Coronary artery (tissue), 2 donors: ENCODE results near the gene RPS3.

Experiments
- DNase-seq: peaks from one replicate; pipeline ENCODE4 v3.0.0-alpha.2; 2017; ENCODE audit warnings: low spot score
- H3K27ac ChIP-seq, 2 donors: fragments of 200-600 bp; sonication (generic); one replicate each; pipeline ENCODE4 v1.5.1; 2016 to 2019
- H3K4me3 ChIP-seq: fragments of 200-600 bp; sonication (generic); 2 replicates; pipeline ENCODE4 v1.5.1; 2016; ENCODE audit warnings: mild to moderate bottlenecking, moderate library complexity
- TF ChIP-seq, protein P1 (sequence below): fragments of 200-600 bp; sonication (generic); IDR thresholded peaks from one replicate; pipeline ENCODE4 v1.5.1; 2019; ENCODE audit warnings: antibody characterized with exemption

The RPS3 gene

DNA sequence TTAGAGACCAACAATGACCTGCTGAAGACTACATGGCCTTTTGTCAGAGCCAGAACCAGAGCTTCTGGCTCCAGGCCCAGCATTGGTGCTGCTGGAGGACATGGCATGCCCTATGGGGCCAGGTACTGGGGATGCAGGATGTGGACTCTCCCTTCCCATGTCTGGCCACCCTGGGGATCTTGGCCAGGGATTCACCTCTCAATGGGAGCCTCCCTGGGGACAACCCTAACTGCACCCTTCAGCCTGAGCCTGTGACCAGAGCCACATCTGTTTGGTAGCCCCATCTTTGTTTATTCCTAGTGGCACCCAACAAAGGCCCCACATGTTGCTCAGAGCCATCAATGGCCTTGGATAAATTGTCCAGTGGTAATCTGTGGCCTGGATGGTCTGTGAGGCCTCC, 27.9 kb downstream of the RPS3 start:
- DNase-seq, result no peak
- Histone ChIP-seq H3K27ac (no peak overlapping the region), H3K4me3 (no peak overlapping the region)
- TF ChIP-seq, protein P1, sequence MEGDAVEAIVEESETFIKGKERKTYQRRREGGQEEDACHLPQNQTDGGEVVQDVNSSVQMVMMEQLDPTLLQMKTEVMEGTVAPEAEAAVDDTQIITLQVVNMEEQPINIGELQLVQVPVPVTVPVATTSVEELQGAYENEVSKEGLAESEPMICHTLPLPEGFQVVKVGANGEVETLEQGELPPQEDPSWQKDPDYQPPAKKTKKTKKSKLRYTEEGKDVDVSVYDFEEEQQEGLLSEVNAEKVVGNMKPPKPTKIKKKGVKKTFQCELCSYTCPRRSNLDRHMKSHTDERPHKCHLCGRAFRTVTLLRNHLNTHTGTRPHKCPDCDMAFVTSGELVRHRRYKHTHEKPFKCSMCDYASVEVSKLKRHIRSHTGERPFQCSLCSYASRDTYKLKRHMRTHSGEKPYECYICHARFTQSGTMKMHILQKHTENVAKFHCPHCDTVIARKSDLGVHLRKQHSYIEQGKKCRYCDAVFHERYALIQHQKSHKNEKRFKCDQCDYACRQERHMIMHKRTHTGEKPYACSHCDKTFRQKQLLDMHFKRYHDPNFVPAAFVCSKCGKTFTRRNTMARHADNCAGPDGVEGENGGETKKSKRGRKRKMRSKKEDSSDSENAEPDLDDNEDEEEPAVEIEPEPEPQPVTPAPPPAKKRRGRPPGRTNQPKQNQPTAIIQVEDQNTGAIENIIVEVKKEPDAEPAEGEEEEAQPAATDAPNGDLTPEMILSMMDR, result no peak

DNA sequence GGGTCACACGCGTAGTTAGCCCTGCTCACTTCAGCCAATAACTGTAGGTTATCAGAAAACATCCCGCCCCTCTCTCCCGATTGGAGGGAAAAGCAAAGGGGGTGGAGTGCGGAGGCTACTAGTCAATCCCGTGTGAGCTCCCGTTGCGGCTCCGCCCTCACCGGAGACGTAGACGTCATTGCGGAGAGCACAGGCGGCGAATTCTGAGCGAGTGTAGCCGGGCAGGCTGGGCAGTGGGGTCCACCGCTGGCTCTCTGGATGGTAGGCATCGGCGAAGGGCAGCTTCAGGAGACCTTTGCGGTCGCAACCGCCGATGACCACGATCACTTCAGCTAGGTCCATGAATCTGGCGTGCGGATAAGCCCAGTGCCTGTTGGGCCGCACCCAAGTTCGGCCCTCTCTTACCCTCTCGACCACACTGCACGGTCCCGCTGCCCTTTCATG, 29.0 kb downstream of the RPS3 start:
- Histone ChIP-seq H3K4me3 (peak overlapping the region; percentile 65), H3K27ac (peak overlapping the region in 1 of 2 donors; percentile 81)
- peak; percentile 94 for DNase-seq
- TF ChIP-seq, protein P1, result no peak

DNA sequence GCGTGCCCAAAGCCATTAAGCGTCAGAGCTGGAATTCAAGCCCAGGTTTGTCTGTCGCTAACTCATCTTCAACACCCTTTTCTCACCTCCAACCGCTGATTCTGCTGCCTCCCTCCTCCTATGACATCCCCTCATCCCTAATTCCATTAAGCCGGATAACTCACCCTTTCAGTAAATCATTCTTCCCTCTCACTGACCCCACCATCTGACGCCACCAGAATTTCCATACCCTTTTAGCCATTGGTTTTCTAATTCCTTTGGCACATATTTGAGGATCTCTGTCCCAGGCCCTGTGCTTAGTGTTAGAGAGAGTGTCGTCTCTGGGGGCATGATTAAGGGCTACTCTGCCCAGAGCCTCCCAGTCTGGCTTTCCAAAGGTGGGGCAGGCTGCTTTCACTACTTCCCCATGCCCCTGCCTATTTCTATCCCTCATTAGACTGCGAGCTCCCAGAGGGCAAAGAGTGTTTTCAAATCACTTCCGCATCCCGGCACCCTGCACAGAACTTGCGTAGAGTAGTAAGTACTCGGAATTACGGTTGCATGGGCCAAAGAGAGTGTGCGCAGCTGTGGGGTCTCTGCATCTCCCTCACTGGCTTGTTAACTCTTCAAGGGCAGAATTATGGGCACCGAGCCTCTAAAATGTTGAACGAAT, 29.8 kb downstream of the RPS3 start:
- no peak for DNase-seq
- Histone ChIP-seq H3K27ac (peak overlapping the region in 1 of 2 donors; percentile 81), H3K4me3 (peak overlapping the region; percentile 74)
- TF ChIP-seq, protein P1, result no peak

DNA sequence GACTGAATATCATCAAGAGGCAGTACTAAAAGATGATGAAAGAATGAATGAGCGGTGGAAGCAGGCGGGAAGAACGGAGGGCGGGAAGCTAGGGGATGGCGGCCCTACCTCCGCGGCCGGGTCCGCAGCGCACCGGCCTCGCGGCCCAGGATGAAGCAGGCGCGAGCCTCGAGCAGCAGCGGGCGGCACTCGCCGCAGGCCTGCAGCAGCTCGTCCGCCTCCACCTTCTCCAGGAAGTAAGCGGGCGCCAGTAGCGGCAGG, 30.3 kb downstream of the RPS3 start:
- TF ChIP-seq, protein P1, result no peak
- Histone ChIP-seq H3K4me3 (peak overlapping the region; percentile 74), H3K27ac (peak overlapping the region; percentile 30 to 75)
- no peak for DNase-seq

DNA sequence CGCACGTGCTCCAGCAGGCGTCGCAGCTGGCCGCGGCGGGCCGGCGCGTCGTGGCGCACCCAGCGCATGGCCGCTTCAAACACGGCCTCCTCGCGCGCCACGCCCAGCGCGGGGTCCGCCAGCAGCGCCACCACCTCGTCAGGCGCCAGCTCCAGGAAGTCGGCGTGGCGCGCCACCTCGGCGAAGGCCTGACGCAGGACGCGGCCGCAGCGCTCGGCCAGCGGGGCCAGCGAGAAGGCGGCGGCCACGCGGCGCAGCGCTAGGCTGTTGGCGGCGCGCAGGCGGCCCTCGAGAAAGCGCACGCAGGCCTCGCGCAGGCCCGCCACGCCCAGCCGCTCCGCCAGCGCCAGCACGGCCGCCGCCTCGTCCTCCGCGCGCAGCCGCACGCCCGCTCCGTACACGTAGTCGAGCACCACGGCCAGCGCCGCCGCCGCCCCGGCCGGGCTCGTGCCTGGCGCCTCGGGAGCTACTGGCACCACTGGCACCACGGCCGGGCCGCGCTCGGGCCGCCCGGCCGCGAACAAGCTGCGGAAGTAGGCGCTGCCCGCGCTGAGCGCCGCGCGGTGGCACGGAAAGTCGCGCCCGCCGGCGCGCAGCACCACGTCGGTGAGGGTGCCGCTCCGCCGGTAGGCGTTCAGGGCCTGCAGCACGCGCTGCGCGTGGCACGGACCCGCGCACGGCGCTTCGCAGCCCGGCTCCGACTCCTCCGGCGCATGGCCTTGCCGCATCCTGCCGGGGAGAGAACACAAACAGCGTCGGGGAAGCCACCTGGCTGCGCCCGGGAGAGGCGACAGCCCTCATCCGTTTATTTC, 30.8 kb downstream of the RPS3 start:
- Histone ChIP-seq H3K4me3 (peak overlapping the region; percentile 74), H3K27ac (peak overlapping the region; percentile 30 to 75)
- no peak for DNase-seq
- TF ChIP-seq, protein P1, result no peak

DNA sequence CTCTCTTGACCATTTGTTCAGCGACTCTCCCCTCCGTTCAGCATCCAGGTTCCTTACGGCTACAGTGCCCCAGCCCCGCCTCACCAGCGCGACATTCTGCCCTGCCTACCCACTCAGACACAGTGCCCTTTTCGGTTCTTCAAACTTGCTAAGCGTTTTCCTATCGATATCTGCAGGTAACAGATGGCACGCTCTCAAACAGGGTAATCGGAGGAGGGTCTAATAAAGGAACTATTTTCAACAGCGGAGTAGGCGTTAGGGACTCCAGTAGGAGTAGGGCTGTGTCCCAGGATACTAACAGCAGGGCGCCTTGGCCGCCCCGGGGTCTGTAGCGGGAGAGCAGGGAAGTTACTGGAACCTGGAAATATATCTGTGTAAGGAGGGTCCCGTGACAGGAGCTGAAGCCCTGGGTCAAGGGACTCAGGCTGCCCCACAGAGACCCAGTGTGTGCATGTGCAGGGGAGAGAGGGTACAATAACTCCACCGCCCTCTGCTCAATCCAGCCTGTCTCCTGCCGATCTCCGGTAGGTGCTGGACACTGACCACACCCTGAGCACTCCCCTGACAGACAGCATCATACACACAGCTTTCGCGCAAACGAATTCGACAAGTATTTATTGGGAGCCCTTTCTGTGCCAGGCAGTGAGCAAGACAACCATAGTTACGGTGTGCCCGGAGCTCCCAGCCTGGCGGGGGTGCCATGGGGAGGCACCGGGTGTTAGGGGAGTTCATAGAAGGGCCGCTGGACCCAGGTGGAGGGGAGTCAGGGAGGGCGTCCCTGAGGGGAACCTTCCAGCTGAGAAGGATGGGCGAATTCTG, 31.6 kb downstream of the RPS3 start:
- no peak for DNase-seq
- H3K27ac ChIP-seq, result peak overlapping the region in 1 of 2 donors; percentile 75

More for the DNA sequence above, 31.6 kb downstream of the RPS3 start:
- H3K4me3 ChIP-seq, result peak overlapping the region; percentile 74
- TF ChIP-seq, protein P1, result no peak
